Calu3 (cell line): ENCODE data around the gene ANO2. TPM values are rescaled to one million over a fixed set of nuclear protein-coding genes. Genes with fewer than 3 reads are reported as not detected.

ENCODE experiments used
- BruUV-seq: library from RNA; stranded (reverse); fragments of 400-500 nt; replicated peaks from 2 replicates; lab custom pipeline; 2021; lab: Mats Ljungman, UMichigan
- CTCF ChIA-PET: fragments of 300-600 bp; sonication (Branson Sonifier 250); formaldehyde crosslinking; loops from one replicate; lab custom pipeline; 2022; ENCODE audit warnings: antibody characterized with exemption; lab: Charles Lee
- DNase-seq: peaks from one replicate; pipeline ENCODE4 v3.0.0; 2022
- H3K27ac Mint-ChIP-seq: one replicate; pipeline ENCODE4 v1.8.0; 2022; ENCODE audit warnings: mixed read lengths; ENCODE audit not compliant: unreplicated experiment
- H3K27me3 Mint-ChIP-seq: one replicate; pipeline ENCODE4 v1.8.0; 2022; ENCODE audit warnings: mixed read lengths; ENCODE audit not compliant: unreplicated experiment
- H3K36me3 Mint-ChIP-seq: one replicate; pipeline ENCODE4 v1.8.0; 2022; ENCODE audit warnings: mild to moderate bottlenecking, moderate library complexity, mixed read lengths; ENCODE audit not compliant: insufficient read depth, unreplicated experiment
- H3K4me1 Mint-ChIP-seq: one replicate; pipeline ENCODE4 v1.8.0; 2022; ENCODE audit warnings: mild to moderate bottlenecking, low read depth, mixed read lengths; ENCODE audit not compliant: unreplicated experiment
- H3K4me3 Mint-ChIP-seq: one replicate; pipeline ENCODE4 v1.8.0; 2022; ENCODE audit warnings: mild to moderate bottlenecking, low read depth, moderate library complexity, mixed read lengths; ENCODE audit not compliant: unreplicated experiment
- H3K9me3 Mint-ChIP-seq: one replicate; pipeline ENCODE4 v1.8.0; 2022; ENCODE audit warnings: low read depth, mixed read lengths; ENCODE audit not compliant: unreplicated experiment
- CTCF ChIP-seq: fragments of 200-600 bp; IDR thresholded peaks from one replicate; pipeline ENCODE4 v1.8.0; 2022; ENCODE audit warnings: antibody characterized with exemption; ENCODE audit not compliant: unreplicated experiment
- intact Hi-C: fragments of 100-400 bp; cut with micrococcal nuclease; formaldehyde crosslinking; loops from one replicate; pipeline ENCODE4 v1.10.0; 2022; ENCODE audit not compliant: unreplicated experiment
- total RNA-seq: library from RNA; stranded (reverse); gene quantifications from 2 replicates; pipeline ENCODE4 v1.2.3, GENCODE V29; 2022

ANO2 gene
- total RNA-seq, 1 experiment from 2014 or later = not detected

GRCh38 chr12:5523396-5524115 lies 421.5 kb downstream of the ANO2 start:
- H3K27me3 Mint-ChIP-seq = no peaks in the 10 kb centered on the region
- TF ChIP-seq CTCF = no peak
- peaks cover 3% of the 10 kb centered on the region for H3K9me3 Mint-ChIP-seq
- H3K27ac Mint-ChIP-seq = no peak overlapping the region
- no TSS peak for BruUV-seq
- no peak overlapping the region for H3K4me3 Mint-ChIP-seq
- H3K4me1 Mint-ChIP-seq = no peaks in the 10 kb centered on the region
- intact Hi-C loops = no loop called here
- no peaks in the 10 kb centered on the region for H3K36me3 Mint-ChIP-seq
- DNase-seq = no peak
- CTCF ChIA-PET = no interaction called here

GRCh38 chr12:5522432-5523335 lies 422.4 kb downstream of the ANO2 start:
- intact Hi-C loops = no loop called here
- Mint-ChIP-seq H3K9me3 (peaks cover 3% of the 10 kb centered on the region), H3K36me3 (no peaks in the 10 kb centered on the region), H3K27me3 (no peaks in the 10 kb centered on the region), H3K27ac (no peak overlapping the region), H3K4me1 (no peaks in the 10 kb centered on the region), H3K4me3 (no peak overlapping the region)
- BruUV-seq = no TSS peak
- CTCF ChIA-PET = no interaction called here
- no peak for DNase-seq
- TF ChIP-seq CTCF = no peak

- Mint-ChIP-seq H3K9me3 (no peaks in the 10 kb centered on the region), H3K27ac (no peak overlapping the region)
- CTCF ChIA-PET = no interaction called here
These were observed 423.4 kb downstream of the ANO2 start for GRCh38 chr12:5521456-5522325.

More at GRCh38 chr12:5521456-5522325, 423.4 kb downstream of the ANO2 start:
- Mint-ChIP-seq H3K4me1 (no peaks in the 10 kb centered on the region), H3K36me3 (no peaks in the 10 kb centered on the region), H3K27me3 (no peaks in the 10 kb centered on the region), H3K4me3 (no peak overlapping the region)
- BruUV-seq = no TSS peak
- intact Hi-C loops = no loop called here
- DNase-seq = no peak
- no peak for TF ChIP-seq CTCF
